GM12874 (cell line): ENCODE data around the gene TNFSF15.

Experiments used
- TF ChIP-seq, protein P1 (sequence below): IDR thresholded peaks from 2 replicates; pipeline ENCODE4 v1.5.1; 2011; ENCODE audit warnings: low read depth, mild to moderate bottlenecking, control low read depth, low read length, moderate library complexity; ENCODE audit not compliant: insufficient read depth

The TNFSF15 gene

DNA sequence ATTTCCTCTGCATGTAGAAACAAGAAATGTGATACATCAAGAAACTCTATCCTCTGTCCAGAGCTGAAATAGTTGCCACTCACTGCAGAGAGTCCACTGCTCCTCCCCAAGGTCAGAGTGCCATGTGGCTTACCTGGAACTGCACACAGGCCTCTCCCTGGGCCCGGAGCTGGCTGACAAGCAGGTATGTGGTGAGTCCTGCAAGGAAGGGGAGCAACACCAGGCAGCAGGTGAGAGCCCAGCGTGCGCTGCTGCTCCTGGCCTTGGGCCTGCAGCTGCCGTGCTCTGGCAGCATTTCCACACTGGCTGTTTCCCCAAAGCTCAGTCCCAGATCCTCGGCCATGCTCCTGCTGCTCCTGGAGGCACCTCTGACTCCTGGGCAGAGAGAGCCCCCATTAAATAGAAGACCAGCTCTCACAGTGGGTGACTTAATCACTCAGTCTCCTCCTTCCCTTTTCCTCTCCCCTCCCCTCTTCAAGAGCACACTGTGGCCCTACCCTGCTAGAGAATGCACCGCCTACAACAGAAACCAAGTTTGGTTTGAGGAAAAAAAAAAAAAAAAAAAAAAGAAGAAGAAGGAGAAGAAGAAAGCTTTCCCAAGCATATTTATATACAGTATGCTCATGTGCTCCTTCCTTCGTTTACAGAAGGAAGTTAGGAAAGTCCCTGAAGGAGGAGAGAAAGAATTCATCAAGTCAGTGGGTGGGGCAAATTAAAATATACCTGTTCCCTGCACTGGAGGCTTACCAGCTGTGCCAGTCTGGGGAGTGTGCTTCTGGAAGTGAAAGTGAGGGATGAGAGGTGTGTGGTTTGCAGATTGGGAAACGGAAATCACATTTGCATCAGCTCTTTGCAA, at the start of gene TNFSF15:
Gene TNFSF15 (minus strand): TSS at position 370 of the 856 bp plus-strand sequence. CDS start 27 bp downstream, at position 343.
- TF ChIP-seq, protein P1, sequence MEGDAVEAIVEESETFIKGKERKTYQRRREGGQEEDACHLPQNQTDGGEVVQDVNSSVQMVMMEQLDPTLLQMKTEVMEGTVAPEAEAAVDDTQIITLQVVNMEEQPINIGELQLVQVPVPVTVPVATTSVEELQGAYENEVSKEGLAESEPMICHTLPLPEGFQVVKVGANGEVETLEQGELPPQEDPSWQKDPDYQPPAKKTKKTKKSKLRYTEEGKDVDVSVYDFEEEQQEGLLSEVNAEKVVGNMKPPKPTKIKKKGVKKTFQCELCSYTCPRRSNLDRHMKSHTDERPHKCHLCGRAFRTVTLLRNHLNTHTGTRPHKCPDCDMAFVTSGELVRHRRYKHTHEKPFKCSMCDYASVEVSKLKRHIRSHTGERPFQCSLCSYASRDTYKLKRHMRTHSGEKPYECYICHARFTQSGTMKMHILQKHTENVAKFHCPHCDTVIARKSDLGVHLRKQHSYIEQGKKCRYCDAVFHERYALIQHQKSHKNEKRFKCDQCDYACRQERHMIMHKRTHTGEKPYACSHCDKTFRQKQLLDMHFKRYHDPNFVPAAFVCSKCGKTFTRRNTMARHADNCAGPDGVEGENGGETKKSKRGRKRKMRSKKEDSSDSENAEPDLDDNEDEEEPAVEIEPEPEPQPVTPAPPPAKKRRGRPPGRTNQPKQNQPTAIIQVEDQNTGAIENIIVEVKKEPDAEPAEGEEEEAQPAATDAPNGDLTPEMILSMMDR, result no peak

DNA sequence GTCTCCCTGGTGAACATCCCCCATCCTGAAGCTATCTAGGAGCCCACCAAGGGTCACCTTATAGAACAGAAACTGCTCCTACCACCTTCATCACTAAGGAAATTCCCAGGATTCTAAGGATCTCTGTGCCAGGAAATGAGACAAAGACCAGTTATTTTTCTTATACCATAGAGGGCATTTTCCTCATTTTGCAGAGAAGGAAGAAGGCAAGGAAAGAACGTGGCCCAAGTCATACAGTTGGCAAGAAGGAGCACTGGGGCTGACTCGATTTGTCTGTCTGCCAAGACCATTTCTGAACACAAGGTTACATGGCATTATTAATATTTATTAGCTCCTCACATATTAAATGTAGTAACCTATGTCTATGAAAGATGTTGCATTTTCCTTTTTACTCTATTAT, 49.6 kb upstream of the TNFSF15 start:
- TF ChIP-seq, protein P1, result no peak

DNA sequence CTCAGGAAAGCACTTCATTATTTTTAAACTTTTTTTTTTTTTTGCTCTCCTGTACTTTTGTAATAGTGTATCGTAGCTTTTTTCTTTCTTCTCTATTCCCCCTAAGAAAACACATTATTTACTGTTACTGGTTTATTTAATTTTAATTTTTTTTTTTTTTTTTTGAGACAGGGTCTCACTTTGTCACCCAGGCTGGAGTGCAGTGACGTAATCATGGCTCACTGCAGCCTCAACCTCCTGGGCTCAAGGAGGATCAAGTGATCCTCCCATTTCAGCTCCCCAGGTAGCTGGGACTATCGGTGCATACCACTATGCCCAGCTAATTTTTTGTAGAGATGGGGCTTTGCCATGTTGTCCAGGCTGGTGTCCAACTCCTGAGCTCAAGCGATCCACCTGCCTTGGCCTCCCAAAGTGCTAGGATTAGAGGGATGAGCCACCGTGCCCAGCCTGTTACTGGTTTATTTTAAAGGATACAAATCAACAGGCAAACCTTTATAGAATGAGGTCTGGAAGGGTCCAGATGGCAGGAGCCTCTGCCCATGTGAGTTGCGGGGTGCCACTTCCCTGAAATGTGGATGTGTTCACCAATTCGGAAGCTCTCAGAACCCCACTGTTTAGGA, 49.0 kb upstream of the TNFSF15 start:
- TF ChIP-seq, protein P1, result no peak

DNA sequence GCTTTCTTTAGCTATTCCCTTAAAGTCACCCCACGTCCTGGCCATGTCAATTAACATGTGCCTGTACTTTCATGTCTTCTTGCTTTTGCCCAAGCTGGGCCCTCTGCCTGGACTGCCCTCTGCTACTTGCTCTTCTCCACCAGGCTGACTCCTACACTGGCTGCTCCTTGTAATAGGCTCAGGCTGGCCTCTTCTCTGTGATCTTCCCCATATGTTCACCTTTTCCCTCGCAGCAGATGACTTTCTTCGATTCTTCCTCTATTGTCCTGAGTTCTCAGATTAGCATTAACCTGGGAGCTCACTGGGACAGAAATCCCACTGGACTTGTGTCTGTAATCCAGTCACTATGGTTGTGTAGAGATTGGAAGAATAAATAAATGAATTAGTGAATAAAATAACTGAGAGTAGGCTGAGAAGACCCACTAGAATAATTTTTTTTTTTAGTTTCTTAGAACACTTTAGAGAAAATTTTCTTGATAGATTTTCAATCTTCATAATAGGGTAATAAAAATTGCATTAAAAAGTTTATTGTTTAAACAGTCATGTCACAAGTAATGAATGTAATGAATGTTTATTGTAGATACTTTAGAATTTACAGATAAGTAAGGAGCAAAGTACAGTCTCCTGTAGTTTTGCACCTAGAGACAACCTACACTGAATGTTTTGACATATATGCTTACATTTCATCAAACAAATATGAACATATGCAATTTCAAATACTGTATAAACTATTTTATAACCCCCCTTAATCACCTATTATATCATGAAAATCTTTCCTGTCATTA, 47.4 kb upstream of the TNFSF15 start:
- TF ChIP-seq, protein P1, result no peak

DNA sequence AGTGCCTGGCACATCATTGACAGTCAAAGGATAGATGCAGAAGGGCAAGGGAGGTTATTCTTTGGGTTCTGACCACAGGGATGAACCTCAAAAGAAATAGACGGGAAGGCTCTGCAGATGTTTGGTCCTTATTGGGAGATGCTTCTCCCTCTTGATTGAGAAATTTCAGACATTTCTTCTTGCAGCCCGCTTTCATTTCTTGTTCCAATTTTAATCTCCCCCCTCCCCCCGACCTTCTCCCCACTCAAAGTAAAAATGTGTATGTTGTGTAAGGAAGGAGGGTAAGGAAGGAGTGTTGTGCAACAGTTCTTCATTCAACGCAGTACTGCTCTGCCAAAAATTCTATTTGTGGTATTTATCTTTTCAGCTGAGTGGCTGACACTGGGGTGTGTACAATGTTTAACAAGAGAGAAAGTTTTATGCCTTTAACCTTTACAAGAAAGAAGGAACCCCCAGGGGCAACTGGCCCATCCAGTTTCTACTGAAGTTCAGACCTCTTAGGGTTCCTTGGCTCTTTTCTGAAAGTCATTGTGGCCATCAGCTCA, 46.3 kb upstream of the TNFSF15 start:
- TF ChIP-seq, protein P1, result no peak

DNA sequence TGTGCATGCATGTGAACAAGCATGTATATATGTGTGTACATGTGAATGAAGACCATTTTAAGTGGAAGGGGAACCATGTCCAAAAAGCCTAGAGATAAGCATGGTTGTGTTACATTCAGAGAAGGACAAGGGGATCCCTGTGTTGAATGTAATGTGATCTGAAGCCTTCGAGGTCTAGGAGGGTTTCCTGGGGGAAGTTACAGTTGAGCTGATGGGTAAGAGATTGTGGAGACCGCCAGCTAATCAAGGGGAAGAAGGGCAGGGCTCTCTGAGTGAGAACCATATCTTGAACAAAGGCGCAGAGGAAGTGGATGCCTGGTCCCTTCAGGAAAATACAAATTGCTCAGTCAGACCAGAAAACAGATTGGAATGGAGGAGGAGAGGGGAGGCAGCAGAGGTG, 45.5 kb upstream of the TNFSF15 start:
- TF ChIP-seq, protein P1, result no peak

DNA sequence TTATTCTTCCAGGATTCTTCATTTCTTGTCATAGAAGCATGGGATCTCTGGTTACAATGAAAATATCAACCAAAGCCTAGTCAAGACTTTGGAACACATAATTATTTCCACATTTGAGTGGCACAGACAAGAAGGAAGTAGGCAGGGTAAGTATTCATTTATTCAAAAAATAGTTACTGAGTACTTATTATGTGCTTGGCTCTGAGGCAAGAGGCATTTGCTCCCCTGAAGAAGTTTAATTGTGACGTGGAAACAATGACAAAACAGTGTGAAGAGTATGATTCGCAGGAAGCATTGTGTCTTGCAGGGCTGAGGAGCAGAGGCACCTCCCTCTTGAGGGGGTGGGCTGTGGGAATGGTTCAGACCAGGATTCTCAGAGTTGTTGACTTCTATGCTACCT, 45.0 kb upstream of the TNFSF15 start:
- TF ChIP-seq, protein P1, result no peak
